Cardiac muscle cell (in vitro differentiated cells and primary cell): Measurements from ENCODE around the gene KRT73. TPM values are rescaled to one million over a fixed set of nuclear protein-coding genes. Genes with fewer than 3 reads are reported as not detected.

Source experiments
- DNase-seq, 2 donors: peaks; one replicate each; pipeline versions ENCODE4 v3.0.0 to v3.0.0-alpha.2; 2010 to 2017; ENCODE audit warnings: low read depth in 1 of 2, low spot score in 1 of 2
- H3K27ac ChIP-seq: fragments of 200-600 bp; sonication (generic); 2 replicates; pipeline ENCODE4 v1.5.1; 2016
- H3K27me3 ChIP-seq: fragments of 200-600 bp; sonication (generic); 2 replicates; pipeline ENCODE4 v1.6.0; 2016; ENCODE audit warnings: control low read depth
- H3K36me3 ChIP-seq: fragments of 200-600 bp; sonication (generic); 2 replicates; pipeline ENCODE4 v1.5.1; 2016; ENCODE audit warnings: control low read depth
- H3K4me1 ChIP-seq: fragments of 200-600 bp; sonication (generic); 2 replicates; pipeline ENCODE4 v1.8.1; 2017; ENCODE audit warnings: low read depth, mild to moderate bottlenecking, mixed run types
- H3K4me3 ChIP-seq: fragments of 200-600 bp; sonication (generic); 2 replicates; pipeline ENCODE4 v1.5.1; 2016; ENCODE audit warnings: mild to moderate bottlenecking
- H3K9me3 ChIP-seq: fragments of 200-600 bp; sonication (generic); 2 replicates; pipeline ENCODE4 v1.5.1; 2017; ENCODE audit warnings: low read depth, mild to moderate bottlenecking, control low read depth
- polyA plus RNA-seq: library from polyadenylated mRNA; unstranded; fragments of >200 nt; fragmentation: Nextera tagmentation; extraction: Ambion mirVana; gene quantifications from 2 replicates; pipeline ENCODE4 v1.2.1, GENCODE V29; 2016
- total RNA-seq: library from RNA; depleted of rRNA; stranded (reverse); fragments of >200 nt; gene quantifications from 2 replicates; pipeline ENCODE4 v1.2.3, GENCODE V29; 2016
- TF ChIP-seq, protein P1 (sequence below): IDR thresholded peaks from 2 replicates; pipeline ENCODE4 v1.5.1; 2012; ENCODE audit warnings: low read depth, mild to moderate bottlenecking, low read length

The KRT73 gene
- total and polyA plus RNA-seq, 2 experiments from 2014 or later, result not detected

DNA sequence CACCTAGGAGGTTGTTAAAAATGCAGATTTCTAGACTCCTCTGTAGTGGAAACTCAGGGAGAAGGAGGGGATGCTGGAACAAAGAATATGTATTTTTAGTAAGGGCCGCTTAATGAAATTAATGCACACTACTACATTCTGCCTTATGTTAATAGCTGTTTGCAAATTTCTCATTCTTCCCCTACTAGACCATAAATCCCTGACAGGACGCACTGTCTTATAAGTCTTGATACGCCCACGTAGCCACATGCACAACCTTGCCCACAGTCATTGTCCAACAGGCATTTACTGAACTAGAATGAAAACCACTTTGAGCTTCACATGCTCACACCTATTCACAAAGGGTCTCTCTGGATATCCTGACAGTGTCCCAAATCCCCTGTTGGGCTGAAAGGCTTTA is 23.1 kb upstream of the KRT73 start:
- TF ChIP-seq, protein P1, sequence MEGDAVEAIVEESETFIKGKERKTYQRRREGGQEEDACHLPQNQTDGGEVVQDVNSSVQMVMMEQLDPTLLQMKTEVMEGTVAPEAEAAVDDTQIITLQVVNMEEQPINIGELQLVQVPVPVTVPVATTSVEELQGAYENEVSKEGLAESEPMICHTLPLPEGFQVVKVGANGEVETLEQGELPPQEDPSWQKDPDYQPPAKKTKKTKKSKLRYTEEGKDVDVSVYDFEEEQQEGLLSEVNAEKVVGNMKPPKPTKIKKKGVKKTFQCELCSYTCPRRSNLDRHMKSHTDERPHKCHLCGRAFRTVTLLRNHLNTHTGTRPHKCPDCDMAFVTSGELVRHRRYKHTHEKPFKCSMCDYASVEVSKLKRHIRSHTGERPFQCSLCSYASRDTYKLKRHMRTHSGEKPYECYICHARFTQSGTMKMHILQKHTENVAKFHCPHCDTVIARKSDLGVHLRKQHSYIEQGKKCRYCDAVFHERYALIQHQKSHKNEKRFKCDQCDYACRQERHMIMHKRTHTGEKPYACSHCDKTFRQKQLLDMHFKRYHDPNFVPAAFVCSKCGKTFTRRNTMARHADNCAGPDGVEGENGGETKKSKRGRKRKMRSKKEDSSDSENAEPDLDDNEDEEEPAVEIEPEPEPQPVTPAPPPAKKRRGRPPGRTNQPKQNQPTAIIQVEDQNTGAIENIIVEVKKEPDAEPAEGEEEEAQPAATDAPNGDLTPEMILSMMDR, result no peak
- Histone ChIP-seq H3K27me3 (peaks cover 23% of the 10 kb centered on the region), H3K4me1 (peaks cover 7% of the 10 kb centered on the region), H3K36me3 (no peaks in the 10 kb centered on the region), H3K4me3 (no peak overlapping the region), H3K27ac (no peak overlapping the region), H3K9me3 (no peaks in the 10 kb centered on the region)
- no peak for DNase-seq

DNA sequence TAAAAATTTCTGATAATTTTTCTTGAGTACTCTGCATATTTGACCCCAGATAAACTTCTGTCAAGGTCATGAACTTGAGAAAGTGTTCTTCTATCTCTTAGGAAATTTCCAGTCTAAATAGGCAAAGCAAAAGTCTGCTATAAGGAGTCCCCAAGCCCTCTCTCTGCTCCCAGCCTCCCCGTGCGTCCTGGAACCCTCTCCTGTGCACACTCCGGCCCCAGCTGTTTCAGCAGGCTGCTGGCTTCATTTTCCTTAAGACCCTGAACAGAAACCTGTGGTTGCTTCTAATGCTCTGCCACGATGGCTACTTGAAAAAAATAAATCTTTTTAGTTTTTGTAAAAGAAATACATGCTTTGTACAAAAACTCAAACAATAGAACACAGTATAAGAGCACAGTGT is 18.9 kb upstream of the KRT73 start:
- no peak overlapping the region for H3K27ac ChIP-seq
- H3K9me3 ChIP-seq, result no peaks in the 10 kb centered on the region
- no peak for DNase-seq

DNA sequence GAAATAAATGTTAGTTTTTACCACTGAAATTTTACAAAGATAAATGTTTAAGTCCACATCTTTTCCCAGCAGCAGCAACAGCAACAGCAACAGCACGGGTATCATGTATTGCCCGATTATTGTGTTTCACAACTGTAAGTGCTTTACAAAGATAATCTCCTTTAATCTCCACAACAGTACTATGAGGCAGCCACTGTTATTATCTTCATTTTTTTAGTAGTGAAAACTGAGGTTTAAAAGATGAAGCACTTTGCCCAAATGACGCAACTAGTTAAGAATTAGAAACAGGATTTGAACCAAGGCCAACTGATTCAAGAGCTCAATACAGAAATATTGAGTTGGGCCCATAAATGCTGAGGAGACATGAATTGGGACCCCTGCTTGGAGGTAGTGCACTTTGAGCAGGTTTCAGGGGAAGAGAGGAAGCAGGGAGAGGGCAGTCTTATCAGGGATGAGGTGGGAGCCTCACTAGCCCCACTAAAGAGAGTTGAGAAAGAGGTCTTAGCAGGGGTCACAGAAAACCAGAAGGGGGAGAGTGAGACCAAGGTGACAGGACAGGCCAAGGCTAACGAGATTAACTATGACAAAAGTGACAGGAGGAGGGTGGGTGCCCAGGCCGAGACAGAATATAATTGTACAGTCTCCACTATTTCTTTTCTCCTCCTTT is 18.4 kb upstream of the KRT73 start:
- Histone ChIP-seq H3K4me1 (peaks cover 7% of the 10 kb centered on the region), H3K36me3 (no peaks in the 10 kb centered on the region), H3K4me3 (no peak overlapping the region), H3K9me3 (no peaks in the 10 kb centered on the region), H3K27ac (no peak overlapping the region), H3K27me3 (peaks cover 18% of the 10 kb centered on the region)
- TF ChIP-seq, protein P1, result no peak
- no peak for DNase-seq

More for the DNA sequence above, 18.9 kb upstream of the KRT73 start:
- Histone ChIP-seq H3K4me1 (peaks cover 7% of the 10 kb centered on the region), H3K27me3 (peaks cover 20% of the 10 kb centered on the region), H3K4me3 (no peak overlapping the region), H3K36me3 (no peaks in the 10 kb centered on the region)
- TF ChIP-seq, protein P1, result no peak

DNA sequence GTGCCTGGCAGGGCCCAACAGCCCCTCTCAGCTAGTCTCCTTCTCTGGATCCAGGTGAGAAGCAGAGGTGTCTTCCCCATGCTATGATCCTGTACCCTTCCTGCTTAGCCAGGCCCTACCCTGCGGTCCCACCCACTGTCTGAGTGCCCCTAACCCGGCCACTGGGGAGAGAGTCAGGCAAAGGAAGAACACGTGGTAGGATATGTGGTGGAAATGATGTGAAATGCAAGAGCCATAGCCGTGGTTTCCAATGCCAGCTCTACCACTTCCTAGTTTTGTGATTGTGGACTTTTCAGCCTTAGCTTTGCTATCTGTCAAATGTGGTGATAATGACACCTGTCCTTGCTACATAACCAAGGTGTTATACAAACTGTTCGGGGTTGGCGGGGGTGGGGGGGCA is 17.8 kb upstream of the KRT73 start:
- H3K9me3 ChIP-seq, result no peaks in the 10 kb centered on the region
- peaks cover 13% of the 10 kb centered on the region for H3K27me3 ChIP-seq
- H3K36me3 ChIP-seq, result no peaks in the 10 kb centered on the region
- TF ChIP-seq, protein P1, result no peak
- no peak for DNase-seq
- H3K27ac ChIP-seq, result no peak overlapping the region
- no peak overlapping the region for H3K4me3 ChIP-seq
- H3K4me1 ChIP-seq, result peaks cover 7% of the 10 kb centered on the region

DNA sequence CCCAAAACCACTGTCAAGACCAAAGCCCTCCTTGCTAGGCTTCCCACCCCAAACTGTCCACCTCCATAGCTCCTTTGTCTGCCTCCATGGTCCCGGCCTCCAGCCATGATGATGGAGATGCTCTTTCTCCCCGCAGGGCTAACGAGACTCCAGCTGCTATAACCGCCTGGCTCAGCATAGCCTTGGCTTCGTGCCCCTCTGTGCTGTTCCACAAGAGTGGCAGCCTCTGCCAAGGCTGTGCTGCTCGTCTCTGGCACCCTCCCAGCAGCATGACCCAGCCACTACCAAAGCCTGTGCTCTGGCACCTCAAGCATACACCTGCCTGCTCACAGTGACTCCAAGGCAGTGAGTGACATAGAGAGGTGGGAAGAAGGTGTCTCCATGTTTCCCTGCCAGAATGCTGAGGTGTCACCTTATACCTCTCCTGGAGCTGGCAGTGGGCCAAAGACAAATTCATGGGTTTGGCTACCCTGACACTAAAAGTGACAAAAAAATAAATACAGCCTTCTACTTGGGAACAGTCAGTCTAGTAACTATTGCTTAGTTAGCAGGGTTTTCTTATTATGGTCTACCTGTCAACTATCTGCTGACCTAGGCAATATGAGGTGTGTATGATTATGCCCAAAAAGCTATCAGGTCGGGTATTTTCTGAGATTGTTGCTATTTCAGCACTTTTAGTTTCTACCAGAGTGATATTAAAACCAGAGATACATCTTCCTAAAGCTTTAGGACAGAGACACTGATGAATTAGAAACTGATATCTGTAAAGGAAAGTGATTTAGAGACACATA is 16.1 kb upstream of the KRT73 start:
- H3K27me3 ChIP-seq, result peaks cover 10% of the 10 kb centered on the region
- H3K9me3 ChIP-seq, result no peaks in the 10 kb centered on the region
- TF ChIP-seq, protein P1, result no peak
- no peak for DNase-seq
- H3K27ac ChIP-seq, result no peak overlapping the region
- H3K4me3 ChIP-seq, result no peak overlapping the region
- no peaks in the 10 kb centered on the region for H3K36me3 ChIP-seq
- H3K4me1 ChIP-seq, result peaks cover 7% of the 10 kb centered on the region
